Caco-2 (cell line): ENCODE data around the gene KNOP1. TPM values are rescaled to one million over a fixed set of nuclear protein-coding genes. Genes with fewer than 3 reads are reported as not detected.

ENCODE experiments used
- BruUV-seq: library from RNA; stranded (reverse); fragments of 400-500 nt; replicated peaks from 2 replicates; lab custom pipeline; 2021; lab: Mats Ljungman, UMichigan
- CTCF ChIA-PET: fragments of 300-600 bp; sonication (Branson Sonifier 250); formaldehyde crosslinking; loops from one replicate; lab custom pipeline; 2022; ENCODE audit warnings: antibody characterized with exemption; lab: Charles Lee
- POLR2A ChIA-PET: fragments of 300-600 bp; sonication (Branson Sonifier 250); formaldehyde crosslinking; loops from one replicate; lab custom pipeline; 2022; ENCODE audit warnings: antibody characterized with exemption; lab: Charles Lee
- DNase-seq, 2 experiments: peaks; one replicate each; pipeline versions ENCODE4 v3.0.0 to v3.0.0-alpha.2; 2020 to 2022
- H3K27me3 ChIP-seq: replicated peaks from 2 replicates; pipeline ENCODE4 v1.6.0; 2011; ENCODE audit warnings: low read length; ENCODE audit not compliant: control insufficient read depth, insufficient read depth
- H3K36me3 ChIP-seq: 2 replicates; pipeline ENCODE4 v1.5.1; 2011; ENCODE audit warnings: low read length; ENCODE audit not compliant: control insufficient read depth, insufficient read depth
- H3K4me1 ChIP-seq: fragments of 250-450 bp; sonication (Bioruptor Pico); 2 replicates; pipeline ENCODE4 v1.5.1; 2020; ENCODE audit warnings: mild to moderate bottlenecking
- H3K4me3 ChIP-seq: 2 replicates; pipeline ENCODE4 v1.5.1; 2011; ENCODE audit warnings: low read depth, mild to moderate bottlenecking, control low read depth, low read length
- H3K9me3 ChIP-seq: fragments of 250-450 bp; sonication (Bioruptor Pico); 2 replicates; pipeline ENCODE4 v1.5.1; 2020; ENCODE audit warnings: mild to moderate bottlenecking, moderate library complexity
- H3K27ac Mint-ChIP-seq: one replicate; pipeline ENCODE4 v1.8.0; 2022; ENCODE audit warnings: mixed read lengths; ENCODE audit not compliant: unreplicated experiment
- H3K27me3 Mint-ChIP-seq: one replicate; pipeline ENCODE4 v1.8.0; 2022; ENCODE audit warnings: mixed read lengths; ENCODE audit not compliant: insufficient read depth, unreplicated experiment
- H3K36me3 Mint-ChIP-seq: one replicate; pipeline ENCODE4 v1.8.0; 2022; ENCODE audit warnings: mild to moderate bottlenecking, mixed read lengths; ENCODE audit not compliant: insufficient read depth, unreplicated experiment
- H3K4me1 Mint-ChIP-seq: one replicate; pipeline ENCODE4 v1.8.0; 2022; ENCODE audit warnings: low read depth, mixed read lengths; ENCODE audit not compliant: unreplicated experiment
- H3K4me3 Mint-ChIP-seq: one replicate; pipeline ENCODE4 v1.8.0; 2022; ENCODE audit warnings: mild to moderate bottlenecking, moderate library complexity, mixed read lengths; ENCODE audit not compliant: unreplicated experiment
- H3K9me3 Mint-ChIP-seq: one replicate; pipeline ENCODE4 v1.8.0; 2022; ENCODE audit warnings: mixed read lengths; ENCODE audit not compliant: unreplicated experiment
- intact Hi-C: fragments of 100-400 bp; cut with micrococcal nuclease; formaldehyde crosslinking; loops from one replicate; pipeline ENCODE4 v1.10.0; 2022; ENCODE audit not compliant: unreplicated experiment
- total RNA-seq: library from RNA; stranded (reverse); gene quantifications from 2 replicates; pipeline ENCODE4 v1.2.3, GENCODE V29; 2022
- TF ChIP-seq, protein P1 (sequence below), 2 experiments: fragments of 200-600 bp in 1 of 2; IDR thresholded peaks; 1 replicate in 1 of 2; 2 replicates in 1 of 2; pipeline versions ENCODE4 v1.5.1 to v1.8.0; 2011 to 2022; ENCODE audit warnings: antibody characterized with exemption in 1 of 2, control low read depth in 1 of 2, inconsistent platforms in 1 of 2, low read depth in 1 of 2, low read length in 1 of 2, mild to moderate bottlenecking in 1 of 2, moderate library complexity in 1 of 2; ENCODE audit not compliant: insufficient read depth in 1 of 2, severe bottlenecking in 1 of 2, unreplicated experiment in 1 of 2

The KNOP1 gene
- total RNA-seq, 1 experiment from 2014 or later, result 29.3 TPM

DNA sequence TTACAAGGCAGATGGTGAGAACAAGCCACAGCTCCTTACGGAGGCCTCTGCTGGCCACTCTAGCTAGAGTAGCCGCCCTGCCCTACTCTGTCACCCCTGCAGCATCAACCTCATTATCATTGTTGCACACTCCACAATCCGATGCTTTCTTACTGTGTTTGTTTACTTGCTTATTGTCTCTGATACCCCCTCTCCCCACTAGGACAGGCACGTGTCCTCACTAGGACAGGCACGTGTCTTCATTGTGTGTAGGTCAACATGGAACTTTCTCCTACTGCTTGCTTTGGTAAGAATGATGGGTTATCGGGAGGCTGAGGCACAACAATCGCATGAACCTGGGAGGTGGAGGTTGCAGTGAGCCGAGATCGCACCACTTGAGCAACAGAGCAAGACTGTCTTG is 63.9 kb downstream of the KNOP1 start:
- POLR2A ChIA-PET, result no interaction called here
- Mint-ChIP-seq H3K36me3 (no peaks in the 10 kb centered on the region), H3K4me3 (no peak overlapping the region)

More for the DNA sequence above, 63.9 kb downstream of the KNOP1 start:
- DNase-seq, result no peak
- Mint-ChIP-seq H3K27me3 (no peaks in the 10 kb centered on the region), H3K4me1 (peaks cover 6% of the 10 kb centered on the region), H3K27ac (no peak overlapping the region), H3K9me3 (peaks cover 9% of the 10 kb centered on the region)
- Histone ChIP-seq H3K9me3 (no peaks in the 10 kb centered on the region), H3K36me3 (no peaks in the 10 kb centered on the region; the same call in 1 of the 2 replicates), H3K4me1 (peaks cover 16% of the 10 kb centered on the region), H3K27me3 (no peaks in the 10 kb centered on the region), H3K4me3 (no peak overlapping the region)
- intact Hi-C loops, result no loop called here
- BruUV-seq, result no TSS peak
- CTCF ChIA-PET, result no interaction called here
- TF ChIP-seq, protein P1, sequence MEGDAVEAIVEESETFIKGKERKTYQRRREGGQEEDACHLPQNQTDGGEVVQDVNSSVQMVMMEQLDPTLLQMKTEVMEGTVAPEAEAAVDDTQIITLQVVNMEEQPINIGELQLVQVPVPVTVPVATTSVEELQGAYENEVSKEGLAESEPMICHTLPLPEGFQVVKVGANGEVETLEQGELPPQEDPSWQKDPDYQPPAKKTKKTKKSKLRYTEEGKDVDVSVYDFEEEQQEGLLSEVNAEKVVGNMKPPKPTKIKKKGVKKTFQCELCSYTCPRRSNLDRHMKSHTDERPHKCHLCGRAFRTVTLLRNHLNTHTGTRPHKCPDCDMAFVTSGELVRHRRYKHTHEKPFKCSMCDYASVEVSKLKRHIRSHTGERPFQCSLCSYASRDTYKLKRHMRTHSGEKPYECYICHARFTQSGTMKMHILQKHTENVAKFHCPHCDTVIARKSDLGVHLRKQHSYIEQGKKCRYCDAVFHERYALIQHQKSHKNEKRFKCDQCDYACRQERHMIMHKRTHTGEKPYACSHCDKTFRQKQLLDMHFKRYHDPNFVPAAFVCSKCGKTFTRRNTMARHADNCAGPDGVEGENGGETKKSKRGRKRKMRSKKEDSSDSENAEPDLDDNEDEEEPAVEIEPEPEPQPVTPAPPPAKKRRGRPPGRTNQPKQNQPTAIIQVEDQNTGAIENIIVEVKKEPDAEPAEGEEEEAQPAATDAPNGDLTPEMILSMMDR (IDR thresholded peaks at IDR 0.05; ENCODE audit: insufficient read depth in 1 of 2, low read depth in 1 of 2, low read length in 1 of 2, severe bottlenecking in 1 of 2, unreplicated experiment in 1 of 2), result no peak

Other genes with a start within 250 kb of the KNOP1 start
- gene GDE1, start 196.1 kb downstream of the KNOP1 start, total RNA-seq, result 48.2 and 48.7 TPM in 2 replicates
- gene CCP110, start 194.3 kb downstream of the KNOP1 start, total RNA-seq, result 7.5 and 9.4 TPM in 2 replicates
- 5.4 and 7.2 TPM in 2 replicates for gene VPS35L, start 162.5 kb downstream of the KNOP1 start, total RNA-seq
- gene IQCK, start within 50 bp of the KNOP1 start, total RNA-seq, result 1.7 and 2.0 TPM in 2 replicates
- gene GPRC5B, start 166.6 kb upstream of the KNOP1 start, total RNA-seq, result 7.6 and 14.0 TPM in 2 replicates